Adipocyte (in vitro differentiated cells): ENCODE measurements around the gene KCNJ5.
"Not testable (repeated sequence)": the region's sequence is repeated elsewhere in the genome, so short reads cannot be mapped to it uniquely, and the experiment has no call there.

ENCODE experiments used
- DNase-seq: peaks from one replicate; pipeline ENCODE4 v3.0.0-alpha.2; 2015; ENCODE audit warnings: low read depth
- H3K27me3 ChIP-seq: replicated peaks from 2 replicates; pipeline ENCODE4 v1.7.0; 2013; ENCODE audit warnings: mild to moderate bottlenecking, low read length, moderate library complexity; ENCODE audit not compliant: control insufficient read depth, insufficient read depth
- H3K36me3 ChIP-seq: 2 replicates; pipeline ENCODE4 v1.7.0; 2013; ENCODE audit warnings: low read length, mild to moderate bottlenecking, moderate library complexity; ENCODE audit not compliant: control insufficient read depth, insufficient read depth, severe bottlenecking
- H3K4me1 ChIP-seq: 2 replicates; pipeline ENCODE4 v1.7.0; 2013; ENCODE audit warnings: mild to moderate bottlenecking, low read length, moderate library complexity; ENCODE audit not compliant: control insufficient read depth, insufficient read depth
- H3K4me3 ChIP-seq: 2 replicates; pipeline ENCODE4 v1.7.0; 2013; ENCODE audit warnings: mild to moderate bottlenecking, low read length, moderate library complexity
- H3K9ac ChIP-seq: 2 replicates; pipeline ENCODE4 v1.7.0; 2013; ENCODE audit warnings: mild to moderate bottlenecking, low read length, moderate library complexity
- H3K9me3 ChIP-seq: 2 replicates; pipeline ENCODE4 v1.7.0; 2013; ENCODE audit warnings: mild to moderate bottlenecking, low read length, moderate library complexity; ENCODE audit not compliant: control insufficient read depth

Gene KCNJ5

DNA sequence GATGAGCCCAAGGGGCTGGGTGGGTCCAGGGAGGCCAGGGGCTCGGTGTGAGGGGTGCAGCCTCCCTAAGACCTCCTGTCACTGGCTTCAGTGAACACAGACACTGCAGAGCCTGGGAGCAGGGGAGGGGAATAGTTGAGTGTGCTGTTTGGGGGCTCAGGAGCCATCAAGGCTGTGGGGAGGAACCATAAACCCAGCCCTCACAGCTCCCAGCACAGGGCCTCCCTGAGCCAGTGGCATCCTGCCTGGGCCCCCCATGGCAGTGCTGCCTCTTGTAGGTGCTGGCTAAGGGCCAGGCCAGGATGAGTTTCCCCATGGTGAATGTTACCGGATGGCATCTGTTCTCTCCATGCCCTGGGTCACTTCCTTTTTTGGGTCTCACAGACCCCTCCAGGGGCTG, 25.5 kb downstream of the KCNJ5 start:
- H3K27me3 ChIP-seq: peaks cover 63% of the 10 kb centered on the region
- H3K9ac ChIP-seq: no peak overlapping the region
- no peak overlapping the region for H3K4me3 ChIP-seq
- H3K36me3 ChIP-seq: no peaks in the 10 kb centered on the region
- no peak for DNase-seq
- peaks cover 5% of the 10 kb centered on the region for H3K9me3 ChIP-seq
- H3K4me1 ChIP-seq: no peaks in the 10 kb centered on the region

- H3K4me3 ChIP-seq: no peak overlapping the region
These were observed 26.1 kb downstream of the KCNJ5 start for GRCh38 chr11:128917144-128917724.

GRCh38 chr11:128919216-128919615, 28.1 kb downstream of the KCNJ5 start:
- Histone ChIP-seq H3K27me3 (peaks cover 60% of the 10 kb centered on the region), H3K4me3 (no peak overlapping the region), H3K9ac (no peak overlapping the region), H3K36me3 (no peaks in the 10 kb centered on the region), H3K4me1 (no peaks in the 10 kb centered on the region), H3K9me3 (peaks cover 5% of the 10 kb centered on the region)
- no peak for DNase-seq

More at GRCh38 chr11:128917144-128917724, 26.1 kb downstream of the KCNJ5 start:
- H3K9me3 ChIP-seq: peaks cover 5% of the 10 kb centered on the region
- no peaks in the 10 kb centered on the region for H3K36me3 ChIP-seq
- H3K9ac ChIP-seq: no peak overlapping the region
- DNase-seq: no peak
- no peaks in the 10 kb centered on the region for H3K4me1 ChIP-seq
- peaks cover 63% of the 10 kb centered on the region for H3K27me3 ChIP-seq

DNA sequence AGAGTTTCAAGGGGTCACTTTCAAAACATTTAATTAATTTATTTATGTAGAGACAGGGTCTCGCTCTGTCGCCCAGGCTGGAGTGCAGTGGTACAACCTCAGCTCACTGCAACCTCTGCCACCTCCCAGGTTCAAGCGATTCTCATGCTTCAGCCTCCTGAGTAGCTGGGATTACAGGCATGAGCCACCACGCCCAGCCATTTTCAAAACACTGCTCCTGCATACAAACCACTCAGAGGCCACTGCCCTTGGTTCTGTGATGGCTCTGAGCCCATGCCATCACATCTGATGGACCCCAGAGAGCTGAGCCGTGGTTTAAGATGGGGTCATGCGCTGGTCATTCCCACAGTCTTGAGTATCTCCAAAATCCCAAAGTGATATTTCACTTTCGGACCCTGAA, 28.5 kb downstream of the KCNJ5 start:
- H3K36me3 ChIP-seq, H3K9me3 ChIP-seq, H3K4me1 ChIP-seq, DNase-seq, H3K4me3 ChIP-seq, H3K9ac ChIP-seq: not testable (repeated sequence)
- peaks cover 59% of the 10 kb centered on the region for H3K27me3 ChIP-seq

GRCh38 chr11:128920666-128921065, 29.5 kb downstream of the KCNJ5 start:
- Histone ChIP-seq H3K9me3 (peaks cover 3% of the 10 kb centered on the region), H3K36me3 (no peaks in the 10 kb centered on the region), H3K9ac (no peak overlapping the region), H3K4me3 (no peak overlapping the region), H3K4me1 (no peaks in the 10 kb centered on the region), H3K27me3 (peaks cover 50% of the 10 kb centered on the region)
- no peak for DNase-seq

- Histone ChIP-seq H3K27me3 (peaks cover 53% of the 10 kb centered on the region), H3K9me3 (no peaks in the 10 kb centered on the region)
These were observed 30.6 kb downstream of the KCNJ5 start for GRCh38 chr11:128921793-128922192.

DNA sequence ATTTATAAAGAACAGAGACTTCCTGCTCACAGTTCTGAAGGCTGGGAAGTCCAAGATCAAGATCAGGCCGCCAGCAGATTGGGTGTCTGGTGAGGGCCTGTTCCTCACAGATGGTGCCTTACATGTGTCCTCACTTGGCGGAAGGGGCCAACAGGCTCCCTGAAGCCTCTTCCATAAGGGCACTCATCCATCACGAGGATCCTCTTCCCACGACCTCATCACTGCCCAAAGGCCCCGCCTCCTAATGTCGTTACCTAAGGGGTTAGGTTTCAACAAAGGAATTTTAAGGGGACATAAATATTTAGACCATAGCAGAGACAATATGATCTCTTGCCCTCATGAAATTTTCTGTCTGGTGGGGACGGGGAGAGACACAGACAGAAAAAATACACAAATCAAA, 32.9 kb downstream of the KCNJ5 start:
- H3K36me3 ChIP-seq: no peaks in the 10 kb centered on the region
- no peak overlapping the region for H3K4me3 ChIP-seq
- no peak overlapping the region for H3K9ac ChIP-seq
- DNase-seq: no peak
- H3K27me3 ChIP-seq: peaks cover 58% of the 10 kb centered on the region
- no peaks in the 10 kb centered on the region for H3K9me3 ChIP-seq
- no peaks in the 10 kb centered on the region for H3K4me1 ChIP-seq

More at GRCh38 chr11:128921793-128922192, 30.6 kb downstream of the KCNJ5 start:
- no peak for DNase-seq
- H3K4me3 ChIP-seq: no peak overlapping the region
- no peaks in the 10 kb centered on the region for H3K36me3 ChIP-seq
- no peak overlapping the region for H3K9ac ChIP-seq
- H3K4me1 ChIP-seq: no peaks in the 10 kb centered on the region

- Histone ChIP-seq H3K27me3 (peaks cover 54% of the 10 kb centered on the region), H3K9me3 (no peaks in the 10 kb centered on the region), H3K36me3 (no peaks in the 10 kb centered on the region), H3K4me1 (no peaks in the 10 kb centered on the region), H3K9ac (no peak overlapping the region), H3K4me3 (no peak overlapping the region)
- no peak for DNase-seq
These were observed 33.5 kb downstream of the KCNJ5 start for GRCh38 chr11:128924510-128925249.

DNA sequence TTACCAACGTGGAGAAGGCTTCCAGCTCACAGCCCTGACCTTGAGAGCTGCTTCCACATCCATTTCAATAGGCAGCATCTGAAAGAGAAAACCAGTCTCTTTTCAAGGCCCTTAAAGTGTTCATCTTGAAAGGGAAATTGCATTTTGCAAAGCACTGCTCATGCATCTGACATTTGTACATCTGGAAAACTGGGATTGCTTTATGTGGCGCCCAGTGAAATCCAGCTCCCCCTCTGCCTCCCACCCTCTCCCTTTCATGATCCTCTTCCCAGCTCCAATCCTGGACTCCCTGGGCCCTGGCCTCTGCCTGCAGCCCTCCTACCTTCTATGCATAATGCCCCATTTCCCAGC, 34.1 kb downstream of the KCNJ5 start:
- Histone ChIP-seq H3K36me3 (no peaks in the 10 kb centered on the region), H3K4me1 (no peaks in the 10 kb centered on the region), H3K9me3 (no peaks in the 10 kb centered on the region), H3K4me3 (no peak overlapping the region), H3K9ac (no peak overlapping the region), H3K27me3 (peaks cover 48% of the 10 kb centered on the region)
- DNase-seq: no peak

DNA sequence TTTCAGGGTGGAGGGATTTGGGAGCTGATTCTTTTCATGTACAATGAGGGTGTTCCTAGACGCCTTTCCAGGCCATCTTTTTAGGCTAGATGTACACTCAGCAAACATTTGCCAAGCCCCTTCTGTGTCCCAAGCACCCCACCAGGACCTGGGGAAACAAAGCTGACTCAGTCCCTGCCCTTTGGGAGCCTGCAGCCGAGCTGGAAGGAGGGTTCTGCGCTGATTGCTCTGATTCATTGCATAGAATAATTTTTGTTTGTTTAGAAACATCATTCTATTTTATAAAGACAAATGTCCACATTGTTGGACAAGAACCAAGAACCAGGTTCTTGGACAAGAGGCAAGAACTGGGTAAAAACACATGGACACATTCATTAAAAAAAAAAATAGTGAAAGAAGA, 34.8 kb downstream of the KCNJ5 start:
- no peaks in the 10 kb centered on the region for H3K4me1 ChIP-seq
- no peak overlapping the region for H3K4me3 ChIP-seq
- no peaks in the 10 kb centered on the region for H3K9me3 ChIP-seq
- no peak overlapping the region for H3K9ac ChIP-seq
- no peaks in the 10 kb centered on the region for H3K36me3 ChIP-seq
- DNase-seq: no peak
- peaks cover 41% of the 10 kb centered on the region for H3K27me3 ChIP-seq

DNA sequence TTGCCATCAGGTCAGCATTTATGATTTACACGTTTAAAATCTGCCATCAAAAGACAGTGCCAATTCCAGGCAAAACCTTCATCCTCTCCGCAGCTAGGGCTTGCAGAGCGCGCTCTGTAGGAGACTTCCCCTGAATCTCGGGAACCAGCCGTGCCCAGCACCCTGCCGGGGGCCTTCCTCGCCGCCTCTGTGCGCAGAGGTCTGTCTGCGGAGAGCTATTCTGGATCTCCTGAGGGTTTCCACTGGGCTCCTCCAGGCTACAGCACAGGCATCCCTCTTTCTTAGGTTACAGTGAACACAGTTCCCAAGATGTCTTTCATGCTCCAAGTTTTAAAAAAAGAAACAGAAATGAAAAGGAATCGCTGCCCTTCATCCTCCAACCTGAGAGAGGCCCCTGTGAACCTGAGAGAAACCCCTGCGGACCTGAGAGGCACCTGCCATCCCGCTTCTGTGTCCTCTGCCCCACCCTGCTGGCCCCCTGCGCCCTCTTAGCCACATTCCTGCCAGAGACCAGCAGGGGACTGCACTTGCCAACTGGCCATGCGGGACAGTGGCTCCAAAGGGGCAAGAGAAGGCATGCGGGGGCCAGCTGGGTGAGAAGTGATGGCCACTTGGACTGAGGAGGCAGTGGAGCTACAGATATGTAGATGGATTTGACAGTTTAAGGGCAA, 35.4 kb downstream of the KCNJ5 start:
- Histone ChIP-seq H3K27me3 (peaks cover 42% of the 10 kb centered on the region), H3K4me1 (no peaks in the 10 kb centered on the region), H3K9ac (no peak overlapping the region), H3K4me3 (no peak overlapping the region), H3K9me3 (no peaks in the 10 kb centered on the region), H3K36me3 (no peaks in the 10 kb centered on the region)
- DNase-seq: no peak
